Left renal pelvis (tissue), 4 donors: ENCODE results near the gene NKX2-8. TPM values are rescaled to one million over a fixed set of nuclear protein-coding genes. Genes with fewer than 3 reads are reported as not detected.
"Not testable (repeated sequence)": the region's sequence is repeated elsewhere in the genome, so short reads cannot be mapped to it uniquely, and the experiment has no call there.

ENCODE experiments used
- DNase-seq, 4 donors: peaks; one replicate each; pipeline ENCODE4 v3.0.0-alpha.2; 2013; ENCODE audit warnings: low read depth in 4 of 4, low spot score in 3 of 4
- polyA plus RNA-seq, 4 donors: library from polyadenylated mRNA; unstranded; fragments of 120-200 nt; gene quantifications; one replicate each; pipeline ENCODE4 v1.2.1, GENCODE V29; 2013; ENCODE audit not compliant: insufficient read length in 4 of 4

NKX2-8 gene
- polyA plus RNA-seq, 4 donors, result not detected

DNA sequence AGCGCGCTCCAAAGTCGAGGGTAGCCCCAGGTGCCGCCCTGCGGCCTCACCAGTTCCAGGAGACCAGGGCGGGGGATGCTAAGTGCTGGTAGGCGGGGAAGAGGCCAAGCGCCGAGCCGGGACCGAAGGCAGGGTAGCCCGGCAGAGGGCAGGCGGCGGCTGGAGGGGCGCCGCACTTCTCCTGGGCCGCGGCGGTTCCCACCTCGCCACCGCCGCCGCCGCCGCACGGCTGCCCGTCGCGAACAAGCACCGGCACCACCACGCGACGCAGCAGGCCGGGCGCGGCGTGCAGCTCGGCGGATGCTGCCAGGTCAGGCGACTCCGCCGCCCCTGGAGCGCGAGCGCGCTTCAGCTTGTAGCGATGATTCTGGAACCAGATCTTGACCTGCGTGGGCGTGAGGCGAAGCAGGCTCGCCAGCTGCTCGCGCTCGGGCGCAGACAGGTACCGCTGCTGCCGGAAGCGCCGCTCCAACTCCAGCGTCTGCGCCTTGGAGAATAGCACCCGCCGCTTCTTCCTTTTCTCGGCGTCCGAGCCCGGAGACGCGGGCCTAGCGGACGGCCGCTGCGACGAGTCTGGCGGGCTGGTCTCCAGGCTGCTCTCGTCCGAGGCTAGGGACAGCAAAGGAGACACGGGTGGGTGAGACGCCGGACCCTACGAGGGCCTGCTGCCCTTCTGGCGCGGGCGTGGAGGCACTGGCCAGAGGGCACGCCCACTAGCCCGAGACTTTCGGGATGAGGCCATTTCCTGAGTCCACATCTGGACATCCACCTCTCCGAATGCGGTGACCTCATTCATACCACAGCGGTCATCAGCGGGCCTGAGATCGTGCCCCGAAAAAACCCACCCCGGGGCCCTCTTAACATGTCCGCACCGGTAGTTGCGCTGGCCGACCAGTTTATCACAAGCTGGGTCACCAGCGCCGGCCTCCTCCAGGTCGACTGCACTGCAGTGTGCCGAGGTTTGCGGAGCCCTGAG is 1.3 kb downstream of the NKX2-8 start:
- DNase-seq, result peak in 2 of 4 donors; percentile 12 to 18

DNA sequence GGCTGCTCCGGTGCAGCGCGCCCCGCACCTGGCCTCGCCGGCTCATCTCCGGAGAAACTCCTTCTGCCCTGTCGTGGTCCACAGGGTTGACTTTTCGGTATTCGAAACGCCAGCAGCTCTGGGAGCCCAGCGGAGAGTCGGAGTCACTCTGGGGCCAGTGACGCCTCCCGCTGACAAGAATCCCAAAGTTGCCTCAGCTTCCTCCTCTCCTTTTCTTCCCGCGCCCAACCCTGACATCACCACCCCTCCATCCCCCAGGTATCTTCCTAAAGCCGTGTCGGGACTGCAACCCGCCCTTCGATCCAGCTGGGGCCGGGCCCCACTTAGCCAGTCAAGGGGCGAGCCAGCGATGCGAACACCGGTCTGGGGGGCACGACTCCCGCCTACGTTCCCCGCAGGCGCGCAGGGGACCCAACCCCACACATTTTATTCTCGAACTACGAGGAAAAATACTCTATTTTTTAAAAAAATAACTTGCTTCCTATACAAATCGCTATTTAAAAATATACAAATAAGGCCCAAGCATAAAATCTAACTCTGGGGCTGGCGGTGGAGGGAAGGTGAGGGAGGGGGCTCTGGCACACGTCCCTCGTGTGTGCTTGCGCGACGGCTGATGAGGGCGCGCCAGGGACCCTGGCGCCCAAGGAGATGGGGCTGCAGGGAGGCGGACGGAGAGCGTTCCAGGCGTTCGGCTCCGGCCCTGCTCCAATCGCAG is 2.1 kb downstream of the NKX2-8 start:
- DNase-seq, result no peak

DNA sequence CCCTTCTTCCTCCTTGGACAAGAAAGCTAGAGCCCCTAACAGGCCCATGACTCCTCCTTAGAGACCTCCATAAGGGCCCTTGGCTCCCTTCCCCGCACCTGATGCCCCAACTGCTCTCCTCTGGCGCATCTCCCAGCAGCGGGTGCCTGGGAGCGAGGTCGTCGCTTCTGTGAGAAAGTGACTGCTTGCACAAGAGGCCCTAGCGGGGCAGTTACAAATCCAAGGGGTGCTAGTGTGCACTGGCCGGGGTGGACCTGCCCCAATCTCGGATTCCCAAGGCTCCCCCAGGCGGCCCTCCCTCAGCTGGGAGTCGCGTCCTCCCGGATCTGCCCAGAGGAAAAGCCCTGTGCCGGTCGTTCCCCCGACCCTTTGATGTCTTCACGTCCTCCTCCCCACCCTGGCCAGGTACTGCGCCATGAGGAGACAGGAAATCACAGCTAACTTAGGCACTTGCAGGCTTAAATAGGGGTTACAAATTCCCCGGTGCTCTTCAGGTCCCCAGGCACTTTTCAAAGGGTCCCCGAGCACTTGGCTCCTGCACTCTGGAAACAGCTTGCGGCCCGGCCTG is 2.8 kb downstream of the NKX2-8 start:
- DNase-seq, result no peak

DNA sequence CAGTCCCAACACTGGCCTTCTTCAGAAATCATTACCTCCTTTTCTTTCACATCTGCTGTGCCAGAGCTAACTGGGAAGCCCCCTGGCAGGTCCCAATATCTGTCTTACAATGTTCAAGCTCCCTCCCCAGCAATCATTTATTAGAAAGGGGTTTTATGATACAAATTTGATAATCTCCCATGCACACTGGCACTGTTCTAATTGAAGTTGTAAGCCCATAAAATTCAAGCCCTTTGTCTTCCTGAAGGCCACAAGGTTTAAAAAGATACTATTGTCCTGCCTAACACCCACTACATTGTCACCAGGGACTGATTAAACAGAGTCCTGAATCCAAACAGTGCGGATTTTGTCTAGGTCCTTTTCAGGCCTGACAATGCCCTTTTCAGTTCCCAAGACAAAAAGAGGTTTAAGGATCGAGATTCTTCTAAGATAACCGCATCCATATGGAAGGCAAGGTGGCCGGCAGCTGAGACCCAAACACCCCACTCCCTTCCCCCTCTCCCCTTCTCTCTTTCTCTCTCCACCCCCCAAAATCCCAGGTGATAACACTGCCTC is 3.3 kb downstream of the NKX2-8 start:
- no peak for DNase-seq

DNA sequence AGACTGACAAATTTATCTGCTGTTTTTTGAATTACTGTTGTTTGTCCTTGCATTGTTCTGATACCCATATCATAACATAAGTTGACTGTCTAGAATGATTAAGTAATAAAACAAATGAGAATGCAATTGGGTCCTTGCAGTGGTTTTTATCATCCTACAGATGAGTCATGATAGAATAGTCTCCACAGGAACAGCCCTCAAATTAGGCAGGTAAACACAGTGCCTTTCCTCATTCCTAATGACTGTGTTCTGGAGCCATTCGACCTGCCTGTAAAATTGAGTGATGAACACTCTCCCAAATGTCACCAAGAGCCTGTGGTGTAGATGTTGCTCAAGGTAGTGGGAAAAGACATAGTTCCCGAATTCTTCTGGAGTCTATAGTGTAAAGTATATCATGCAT is 12.3 kb downstream of the NKX2-8 start:
- DNase-seq, result no peak

DNA sequence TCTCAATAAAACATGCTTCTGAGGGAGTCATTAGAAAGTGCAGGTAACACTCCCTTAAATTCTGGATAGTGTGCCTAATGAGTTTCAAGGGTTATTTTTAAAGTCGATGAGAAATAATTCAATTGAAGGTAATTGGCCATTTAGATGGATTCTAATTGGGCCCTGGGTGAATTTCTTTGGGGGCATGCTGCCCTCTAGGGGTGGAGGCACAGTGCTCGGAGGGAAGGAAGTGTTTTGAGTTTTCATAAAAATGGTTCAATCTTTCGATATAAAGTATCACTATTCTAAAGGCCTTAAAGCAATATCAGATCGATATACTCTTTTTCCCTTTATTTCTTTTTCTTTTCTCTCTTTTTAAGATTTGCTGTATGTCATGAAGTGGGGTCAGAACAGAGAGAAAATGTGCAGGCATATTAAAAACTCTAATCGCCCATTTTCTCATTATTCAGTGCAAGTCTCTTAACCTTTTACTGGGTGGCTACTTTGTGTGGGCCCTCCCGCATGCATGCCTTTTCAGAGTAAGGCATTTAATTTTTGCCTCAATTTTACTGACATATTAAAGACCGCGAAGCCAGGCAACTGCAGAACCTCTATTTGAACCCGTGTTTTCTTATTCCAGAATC is 25.5 kb downstream of the NKX2-8 start:
- DNase-seq, result no peak

DNA sequence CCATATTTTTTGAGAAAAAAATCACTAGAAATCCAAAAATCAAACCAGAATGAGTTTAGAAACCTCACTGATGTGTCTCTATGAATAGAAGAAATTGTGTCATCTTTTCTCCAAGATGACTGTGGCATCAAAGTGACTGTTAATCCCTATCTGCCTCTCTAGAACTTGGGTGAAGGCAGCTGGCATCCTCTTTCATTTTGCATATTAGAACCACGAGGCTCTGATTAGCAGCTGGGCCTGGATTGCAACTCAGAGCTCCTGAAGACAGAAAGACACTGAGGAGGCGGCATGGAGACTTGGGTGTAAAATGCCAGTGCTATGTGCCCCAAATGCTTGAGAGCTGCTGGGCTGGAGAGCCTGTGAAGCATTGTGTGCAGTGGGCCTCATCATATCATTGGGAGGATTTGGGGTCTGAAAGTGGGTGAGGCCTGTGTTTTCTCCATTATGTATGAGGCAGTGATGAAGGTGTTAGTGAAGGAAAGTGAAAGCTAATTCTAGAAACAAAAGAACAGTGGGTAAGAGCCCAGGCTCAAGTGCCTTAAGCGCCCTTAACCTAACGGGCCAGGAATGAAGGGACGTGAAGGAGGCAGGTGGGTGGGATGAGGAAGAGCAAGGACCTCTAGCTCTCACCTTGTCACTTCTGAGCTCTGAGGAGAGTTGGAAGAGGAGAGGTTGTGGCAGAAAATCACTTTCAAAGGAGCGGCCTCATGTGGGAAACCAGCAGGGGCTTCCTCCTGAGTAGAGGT is 26.2 kb downstream of the NKX2-8 start:
- DNase-seq, result no peak

DNA sequence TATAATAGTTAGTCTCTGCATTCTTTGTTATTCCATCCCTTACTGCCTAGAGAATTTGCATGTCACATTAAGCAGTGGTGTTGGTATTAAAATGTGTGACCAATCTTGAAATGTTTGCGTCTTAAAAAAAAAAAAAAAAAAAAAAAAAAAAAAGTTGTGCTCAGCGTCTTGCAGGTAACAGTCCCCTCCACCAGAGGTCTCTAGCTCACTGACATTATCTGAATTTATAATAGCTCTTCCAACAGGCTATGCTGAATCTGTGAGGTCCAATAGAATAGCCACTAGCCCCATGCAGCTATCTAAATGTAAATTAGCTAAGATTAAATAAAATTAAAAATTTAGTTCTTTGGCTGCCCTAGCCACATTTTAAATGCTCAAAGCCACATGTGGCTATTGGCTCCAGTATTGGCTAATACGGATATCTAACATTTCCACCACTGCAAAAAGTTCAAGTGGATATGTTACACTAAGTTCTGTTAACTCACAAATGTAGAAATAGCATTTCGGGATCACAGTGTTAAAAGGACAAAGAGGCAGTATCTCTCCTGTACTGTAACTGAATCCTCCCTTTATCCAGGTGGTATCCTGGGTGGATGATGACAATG is 28.7 kb downstream of the NKX2-8 start:
- peak; percentile 4 to 20 (median 9) for DNase-seq

DNA sequence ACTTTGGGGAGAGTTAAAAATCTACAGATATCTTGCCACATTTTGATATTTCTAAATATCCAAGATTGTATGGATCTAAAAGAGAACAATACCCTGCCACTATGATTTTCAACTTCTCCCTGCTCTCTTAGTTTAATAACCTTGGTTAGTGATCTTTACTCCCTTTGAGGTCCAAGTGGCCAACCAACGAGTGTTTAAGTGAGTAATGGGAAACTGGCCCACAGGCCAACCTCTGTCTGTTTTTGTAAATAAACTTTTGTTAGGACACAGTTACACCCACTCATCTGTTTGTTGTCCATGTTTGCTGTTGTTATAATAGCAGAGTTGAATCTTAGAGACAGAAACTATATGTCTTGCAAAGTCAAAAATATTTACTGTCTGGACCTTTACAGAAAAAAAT is 31.5 kb downstream of the NKX2-8 start:
- DNase-seq, result no peak

DNA sequence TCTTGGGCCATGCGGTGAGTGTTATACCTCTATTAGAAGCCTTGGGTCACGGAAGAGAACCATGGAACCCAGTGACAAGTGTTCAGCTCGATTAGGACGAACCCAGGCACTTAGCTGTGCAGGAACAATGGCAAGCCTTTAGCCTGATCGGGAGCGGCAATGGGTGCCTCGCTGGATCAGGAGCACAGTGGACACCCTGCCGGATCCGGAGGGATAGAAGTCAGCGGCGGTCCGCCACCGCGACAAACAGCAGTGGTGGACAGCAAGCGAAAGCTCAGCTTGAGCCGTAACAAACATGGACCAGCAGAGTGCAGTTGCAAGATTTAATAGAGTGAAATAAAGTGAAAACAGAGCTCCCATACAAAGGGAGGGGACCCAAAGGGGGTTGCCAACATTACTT is 38.1 kb downstream of the NKX2-8 start:
- not testable (repeated sequence) for DNase-seq

DNA sequence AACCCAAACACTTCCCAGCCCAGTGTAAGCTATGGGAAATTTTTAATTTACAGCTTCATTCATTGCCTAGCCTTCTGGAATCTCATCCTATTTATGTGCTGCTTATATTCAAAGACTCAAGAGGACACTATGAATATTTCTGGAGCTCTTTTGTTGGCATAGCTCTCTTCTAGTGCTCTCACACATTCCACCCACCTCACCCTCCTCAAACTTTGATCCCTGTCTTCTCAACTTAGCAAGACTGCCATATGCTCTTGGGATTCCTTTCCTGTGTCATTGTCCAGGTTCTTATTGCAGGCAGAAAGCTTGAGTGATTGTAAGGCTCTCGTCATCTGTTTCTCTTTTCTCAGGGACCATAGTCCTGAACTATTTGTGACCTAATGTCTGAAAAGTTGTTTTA is 44.4 kb downstream of the NKX2-8 start:
- DNase-seq, result no peak

Other genes starting within 250 kb of the NKX2-8 start
- under 1 TPM in 2 of 4 donors, not detected in 2; 0.52 TPM for gene NKX2-1, start 62.4 kb downstream of the NKX2-8 start, polyA plus RNA-seq
- under 1 TPM; 0.26 to 0.52 (median 0.29) TPM for gene PAX9, start 79.2 kb upstream of the NKX2-8 start, polyA plus RNA-seq